H1 (cell line): ENCODE results near the gene MUC5AC.
"Not testable (repeated sequence)": the region's sequence is repeated elsewhere in the genome, so short reads cannot be mapped to it uniquely, and the experiment has no call there.

Experiments
- CEBPB ChIP-seq: IDR thresholded peaks from 2 replicates; pipeline ENCODE4 v1.6.1; 2012; ENCODE audit warnings: low read depth, low read length
- JUN ChIP-seq: IDR thresholded peaks from 2 replicates; pipeline ENCODE4 v1.6.1; 2011; ENCODE audit warnings: low read depth, mild to moderate bottlenecking, improper control_type of control experiment, low read length
- NRF1 ChIP-seq: IDR thresholded peaks from 2 replicates; pipeline ENCODE4 v1.6.1; 2011; ENCODE audit warnings: mild to moderate bottlenecking, low read depth, low read length, improper control_type of control experiment
- POLR2AphosphoS5 ChIP-seq: IDR thresholded peaks from 2 replicates; pipeline ENCODE4 v1.6.1; 2011; ENCODE audit warnings: low read depth, low read length
- SP4 ChIP-seq: IDR thresholded peaks from 2 replicates; pipeline ENCODE4 v1.6.1; 2012; ENCODE audit warnings: low read length, inconsistent platforms
- TF ChIP-seq, protein P1 (sequence below), 3 experiments: IDR thresholded peaks; 1 replicate in 2 of 3; 2 replicates in 1 of 3; pipeline versions ENCODE4 v1.5.1 to v1.6.1; 2011; ENCODE audit warnings: low read length in 3 of 3, mild to moderate bottlenecking in 3 of 3, inconsistent platforms in 2 of 3, low read depth in 1 of 3, moderate library complexity in 1 of 3; ENCODE audit not compliant: insufficient read depth in 1 of 3; ENCODE audit errors: control extremely low read depth in 1 of 3

- not testable (repeated sequence) for TF ChIP-seq POLR2AphosphoS5, SP4, CEBPB, JUN, NRF1
- TF ChIP-seq, protein P1, sequence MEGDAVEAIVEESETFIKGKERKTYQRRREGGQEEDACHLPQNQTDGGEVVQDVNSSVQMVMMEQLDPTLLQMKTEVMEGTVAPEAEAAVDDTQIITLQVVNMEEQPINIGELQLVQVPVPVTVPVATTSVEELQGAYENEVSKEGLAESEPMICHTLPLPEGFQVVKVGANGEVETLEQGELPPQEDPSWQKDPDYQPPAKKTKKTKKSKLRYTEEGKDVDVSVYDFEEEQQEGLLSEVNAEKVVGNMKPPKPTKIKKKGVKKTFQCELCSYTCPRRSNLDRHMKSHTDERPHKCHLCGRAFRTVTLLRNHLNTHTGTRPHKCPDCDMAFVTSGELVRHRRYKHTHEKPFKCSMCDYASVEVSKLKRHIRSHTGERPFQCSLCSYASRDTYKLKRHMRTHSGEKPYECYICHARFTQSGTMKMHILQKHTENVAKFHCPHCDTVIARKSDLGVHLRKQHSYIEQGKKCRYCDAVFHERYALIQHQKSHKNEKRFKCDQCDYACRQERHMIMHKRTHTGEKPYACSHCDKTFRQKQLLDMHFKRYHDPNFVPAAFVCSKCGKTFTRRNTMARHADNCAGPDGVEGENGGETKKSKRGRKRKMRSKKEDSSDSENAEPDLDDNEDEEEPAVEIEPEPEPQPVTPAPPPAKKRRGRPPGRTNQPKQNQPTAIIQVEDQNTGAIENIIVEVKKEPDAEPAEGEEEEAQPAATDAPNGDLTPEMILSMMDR (IDR thresholded peaks at IDR 0.05; ENCODE audit: control extremely low read depth in 1 of 3, insufficient read depth in 1 of 3, low read depth in 1 of 3, low read length in 3 of 3): not testable (repeated sequence)
Measured at GRCh38 chr11:1184139-1184538, 26.4 kb downstream of the MUC5AC start.
